H1 (cell line): Measurements from ENCODE around the gene FAM3B. TPM values are rescaled to one million over a fixed set of nuclear protein-coding genes. Genes with fewer than 3 reads are reported as not detected.

Source experiments
- CBX8 ChIP-seq: fragments of 300-800, 300-1000 bp; sonication (generic); IDR thresholded peaks from 2 replicates; pipeline ENCODE4 v1.7.1; 2016; ENCODE audit warnings: low read depth, low read length, borderline replicate concordance
- CHD1 ChIP-seq: IDR thresholded peaks from 2 replicates; pipeline ENCODE4 v1.6.1; 2012; ENCODE audit warnings: low read depth, low read length, improper control_type of control experiment
- MAFK ChIP-seq: IDR thresholded peaks from 2 replicates; pipeline ENCODE4 v1.6.1; 2012; ENCODE audit warnings: low read depth, mild to moderate bottlenecking, improper control_type of control experiment, low read length
- NANOG ChIP-seq: IDR thresholded peaks from 2 replicates; pipeline ENCODE4 v1.6.1; 2011; ENCODE audit warnings: low read length, low read depth, mild to moderate bottlenecking, inconsistent platforms; ENCODE audit not compliant: insufficient read depth, poor library complexity, severe bottlenecking
- POLR2A ChIP-seq, 2 experiments: IDR thresholded peaks; 1 replicate in 1 of 2; 2 replicates in 1 of 2; pipeline ENCODE4 v1.6.1; 2011; ENCODE audit warnings: low read depth in 2 of 2, low read length in 2 of 2, mild to moderate bottlenecking in 2 of 2; ENCODE audit errors: control extremely low read depth in 1 of 2
- RFX5 ChIP-seq: IDR thresholded peaks from 2 replicates; pipeline ENCODE4 v1.6.1; 2011; ENCODE audit warnings: low read depth, low read length, improper control_type of control experiment, borderline replicate concordance
- SUZ12 ChIP-seq: fragments of 200-600 bp; sonication (generic); IDR thresholded peaks from 2 replicates; pipeline ENCODE4 v1.6.1; 2012; ENCODE audit warnings: mild to moderate bottlenecking, inconsistent platforms, low read length, moderate library complexity, mixed read lengths
- TAF1 ChIP-seq: IDR thresholded peaks from 2 replicates; pipeline ENCODE4 v1.6.1; 2011; ENCODE audit warnings: mild to moderate bottlenecking, low read depth, low read length
- TBP ChIP-seq: IDR thresholded peaks from 2 replicates; pipeline ENCODE4 v1.6.1; 2011; ENCODE audit warnings: low read depth, low read length, improper control_type of control experiment
- polyA plus RNA-seq, 7 experiments: library from polyadenylated mRNA; depleted of rRNA in 3 of 7; stranded (reverse) in 5 of 7; unstranded in 2 of 7; fragments of >200 nt in 5 of 7; fragments of 200-250 nt in 2 of 7; gene quantifications; 1 replicate in 5 of 7; 2 replicates in 1 of 7; 4 replicates in 1 of 7; pipeline versions ENCODE4 v1.2.1 to v1.2.3, GENCODE V29; 2011 to 2013; ENCODE audit warnings: missing spikeins in 2 of 7, mixed read lengths in 2 of 7
- total RNA-seq: library from RNA; stranded (reverse); fragmentation: NEBNext Ultra II Directional; extraction: Animal tissue kit (Norgen Biotek cat#: 25700); gene quantifications from 2 replicates; pipeline ENCODE4 v1.2.1, GENCODE V29; 2021
- TF ChIP-seq, protein P1 (sequence below), 3 experiments: IDR thresholded peaks; 1 replicate in 2 of 3; 2 replicates in 1 of 3; pipeline versions ENCODE4 v1.5.1 to v1.6.1; 2011; ENCODE audit warnings: low read length in 3 of 3, mild to moderate bottlenecking in 3 of 3, inconsistent platforms in 2 of 3, low read depth in 1 of 3, moderate library complexity in 1 of 3; ENCODE audit not compliant: insufficient read depth in 1 of 3; ENCODE audit errors: control extremely low read depth in 1 of 3

Gene FAM3B
- total and polyA plus RNA-seq, 2 of the 8 experiments (the other 6 are each of a cell fraction or from before 2014, with no cell fraction given) = 2.0 TPM

DNA sequence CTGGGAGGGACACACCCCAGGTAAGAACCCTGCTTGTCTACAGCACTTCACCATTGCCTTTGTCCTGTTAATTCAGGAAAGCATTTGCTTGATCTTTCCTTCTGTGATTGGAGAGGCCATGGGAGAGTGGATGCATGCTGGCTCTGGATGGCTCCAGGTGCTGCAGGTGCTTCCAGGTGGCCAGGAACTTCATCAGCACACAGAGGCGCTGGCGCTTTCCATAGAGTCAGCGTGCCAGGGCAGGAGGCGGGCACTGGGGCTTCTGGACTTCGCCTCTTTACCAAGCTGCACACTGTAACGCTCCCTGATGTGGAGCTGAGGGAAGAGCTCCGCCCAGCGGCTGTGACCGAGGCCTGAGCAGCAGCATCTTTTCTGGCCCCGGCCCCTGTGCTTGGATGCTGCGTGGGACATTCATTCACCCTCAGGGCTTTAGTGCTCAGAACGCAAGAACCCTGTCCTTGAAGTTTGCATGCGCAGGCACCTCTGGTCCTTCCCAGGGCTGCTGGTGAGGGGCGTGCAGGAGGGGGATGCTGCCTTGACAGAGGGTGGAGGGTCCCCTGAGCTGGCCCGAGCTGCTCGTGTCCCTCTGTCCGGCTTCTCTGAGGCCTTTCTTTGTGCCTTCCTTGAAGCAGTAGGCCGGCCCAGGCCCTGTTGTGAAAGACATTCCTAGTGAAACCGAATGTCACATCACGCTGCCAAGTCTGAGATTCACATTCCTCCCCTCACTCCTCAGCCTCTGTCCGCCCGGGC, 43.6 kb downstream of the FAM3B start (continued):
- TF ChIP-seq RFX5 (no peak), SUZ12 (no peak), POLR2A (IDR thresholded peaks at IDR 0.05; ENCODE audit: control extremely low read depth in 1 of 2, low read depth in 2 of 2, low read length in 2 of 2) (no peak), TBP (no peak), MAFK (no peak), NANOG (peak; percentile 30), CBX8 (no peak), CHD1 (no peak), TAF1 (no peak)
- TF ChIP-seq, protein P1, sequence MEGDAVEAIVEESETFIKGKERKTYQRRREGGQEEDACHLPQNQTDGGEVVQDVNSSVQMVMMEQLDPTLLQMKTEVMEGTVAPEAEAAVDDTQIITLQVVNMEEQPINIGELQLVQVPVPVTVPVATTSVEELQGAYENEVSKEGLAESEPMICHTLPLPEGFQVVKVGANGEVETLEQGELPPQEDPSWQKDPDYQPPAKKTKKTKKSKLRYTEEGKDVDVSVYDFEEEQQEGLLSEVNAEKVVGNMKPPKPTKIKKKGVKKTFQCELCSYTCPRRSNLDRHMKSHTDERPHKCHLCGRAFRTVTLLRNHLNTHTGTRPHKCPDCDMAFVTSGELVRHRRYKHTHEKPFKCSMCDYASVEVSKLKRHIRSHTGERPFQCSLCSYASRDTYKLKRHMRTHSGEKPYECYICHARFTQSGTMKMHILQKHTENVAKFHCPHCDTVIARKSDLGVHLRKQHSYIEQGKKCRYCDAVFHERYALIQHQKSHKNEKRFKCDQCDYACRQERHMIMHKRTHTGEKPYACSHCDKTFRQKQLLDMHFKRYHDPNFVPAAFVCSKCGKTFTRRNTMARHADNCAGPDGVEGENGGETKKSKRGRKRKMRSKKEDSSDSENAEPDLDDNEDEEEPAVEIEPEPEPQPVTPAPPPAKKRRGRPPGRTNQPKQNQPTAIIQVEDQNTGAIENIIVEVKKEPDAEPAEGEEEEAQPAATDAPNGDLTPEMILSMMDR (IDR thresholded peaks at IDR 0.05; ENCODE audit: control extremely low read depth in 1 of 3, insufficient read depth in 1 of 3, low read depth in 1 of 3, low read length in 3 of 3) = peak; percentile 33 to 37 (median 35); a peak in 3 of 4 replicates
- TF ChIP-seq, all 59 proteins: peak for 4
